ENCODE results near the gene MYO5C. TPM values are rescaled to one million over a fixed set of nuclear protein-coding genes. Genes with fewer than 3 reads are reported as not detected.

The MYO5C gene
- total and polyA plus RNA-seq, 3 donors from 2014 or later, result 9.3 to 47.6 (median 40.0) TPM

DNA sequence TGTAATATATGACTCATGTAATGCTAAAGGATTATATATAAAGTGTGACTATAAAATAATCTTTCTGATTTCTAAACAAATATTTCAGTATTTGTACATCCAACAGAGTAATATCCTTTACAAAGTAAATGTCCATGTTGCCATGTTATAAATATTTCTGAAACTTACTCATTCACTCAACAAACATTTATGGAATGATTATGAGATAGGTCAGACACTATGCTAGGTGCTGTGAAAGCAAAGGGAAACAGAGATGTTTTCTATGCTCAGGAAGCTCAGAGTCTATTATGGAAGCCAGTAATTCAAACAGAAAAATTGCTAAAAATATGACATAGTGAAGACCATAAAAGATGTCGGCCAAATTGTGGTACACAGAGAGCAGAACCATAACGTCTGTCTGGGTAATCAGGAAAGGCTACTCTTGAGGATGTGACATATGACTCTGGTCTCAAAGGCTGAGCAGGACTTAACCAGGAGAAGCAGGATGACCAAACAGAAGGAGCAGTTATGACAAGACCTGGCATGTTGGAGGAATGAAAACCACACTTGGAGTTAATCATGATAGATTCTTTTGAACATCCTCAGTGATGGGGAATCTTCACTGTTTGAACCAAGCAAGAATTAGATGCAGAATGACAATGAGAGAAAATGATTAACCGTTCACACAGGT, 39.0 kb upstream of the MYO5C start:
- intact Hi-C loops (cut with DNase I; ENCODE audit: low total_unique reads), result no loop called here
- 89 to 93% methylated on average over 3 of the region's 3 CpGs for WGBS, 2 donors
- no peaks in the 10 kb centered on the region for H3K9me3 ChIP-seq
- H3K27ac ChIP-seq, result no peak overlapping the region
- no peaks in the 10 kb centered on the region for H3K27me3 ChIP-seq
- DNase-seq, result no peak
- H3K4me1 ChIP-seq, result no peaks in the 10 kb centered on the region
- H3K36me3 ChIP-seq (ENCODE audit: low read depth, missing control alignments), result no peaks in the 10 kb centered on the region
- no peak overlapping the region for H3K4me3 ChIP-seq
- TF ChIP-seq, protein P1, sequence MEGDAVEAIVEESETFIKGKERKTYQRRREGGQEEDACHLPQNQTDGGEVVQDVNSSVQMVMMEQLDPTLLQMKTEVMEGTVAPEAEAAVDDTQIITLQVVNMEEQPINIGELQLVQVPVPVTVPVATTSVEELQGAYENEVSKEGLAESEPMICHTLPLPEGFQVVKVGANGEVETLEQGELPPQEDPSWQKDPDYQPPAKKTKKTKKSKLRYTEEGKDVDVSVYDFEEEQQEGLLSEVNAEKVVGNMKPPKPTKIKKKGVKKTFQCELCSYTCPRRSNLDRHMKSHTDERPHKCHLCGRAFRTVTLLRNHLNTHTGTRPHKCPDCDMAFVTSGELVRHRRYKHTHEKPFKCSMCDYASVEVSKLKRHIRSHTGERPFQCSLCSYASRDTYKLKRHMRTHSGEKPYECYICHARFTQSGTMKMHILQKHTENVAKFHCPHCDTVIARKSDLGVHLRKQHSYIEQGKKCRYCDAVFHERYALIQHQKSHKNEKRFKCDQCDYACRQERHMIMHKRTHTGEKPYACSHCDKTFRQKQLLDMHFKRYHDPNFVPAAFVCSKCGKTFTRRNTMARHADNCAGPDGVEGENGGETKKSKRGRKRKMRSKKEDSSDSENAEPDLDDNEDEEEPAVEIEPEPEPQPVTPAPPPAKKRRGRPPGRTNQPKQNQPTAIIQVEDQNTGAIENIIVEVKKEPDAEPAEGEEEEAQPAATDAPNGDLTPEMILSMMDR (IDR thresholded peaks at IDR 0.05), result no peak
- TF ChIP-seq POLR2A (IDR thresholded peaks at IDR 0.05), result no peak

DNA sequence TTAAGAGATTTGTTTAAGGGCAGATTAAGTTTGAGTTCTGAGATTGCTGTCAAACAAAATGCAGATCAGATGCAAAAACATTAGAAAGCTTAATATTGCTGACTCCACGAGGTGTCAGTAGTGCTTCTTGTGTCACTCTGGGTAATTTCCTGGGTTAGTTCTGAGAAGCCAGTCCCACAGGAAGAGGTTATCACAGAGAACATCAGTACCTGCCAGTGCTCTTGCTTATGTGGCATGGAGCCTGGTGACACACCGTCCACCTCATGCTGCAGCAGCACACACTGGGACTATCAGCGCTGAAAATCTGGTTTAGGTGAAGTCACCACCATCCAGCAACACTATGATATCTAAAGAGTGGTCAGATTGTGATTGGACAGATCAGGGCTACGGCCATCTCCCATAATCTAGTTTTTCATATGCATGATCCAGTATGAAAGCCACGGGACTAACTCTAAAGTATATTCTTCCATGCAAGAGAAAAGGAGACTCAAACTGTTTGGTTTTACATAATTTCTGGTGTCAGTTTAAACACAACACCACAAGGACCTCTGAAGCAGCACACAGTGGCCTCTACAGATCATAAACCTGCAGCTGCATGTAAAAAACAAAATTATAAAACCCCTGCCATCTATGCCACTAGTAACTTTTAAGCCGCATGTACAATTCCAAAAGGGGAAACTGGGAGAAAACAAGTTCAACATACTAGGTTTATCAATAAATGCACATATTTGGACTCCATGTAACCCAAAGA, 36.1 kb upstream of the MYO5C start:
- Histone ChIP-seq H3K36me3 (ENCODE audit: low read depth, missing control alignments) (no peaks in the 10 kb centered on the region), H3K9me3 (no peaks in the 10 kb centered on the region), H3K4me3 (no peak overlapping the region), H3K27me3 (no peaks in the 10 kb centered on the region), H3K27ac (no peak overlapping the region), H3K4me1 (no peaks in the 10 kb centered on the region)
- intact Hi-C loops (cut with DNase I; ENCODE audit: low total_unique reads), result no loop called here
- no peak for DNase-seq
- 67 to 78% methylated on average over 6 of the region's 6 CpGs for WGBS, 2 donors
- TF ChIP-seq, protein P1 (IDR thresholded peaks at IDR 0.05), result peak in 2 of 3 experiments; percentile 7 to 12
- no peak for TF ChIP-seq POLR2A (IDR thresholded peaks at IDR 0.05)

DNA sequence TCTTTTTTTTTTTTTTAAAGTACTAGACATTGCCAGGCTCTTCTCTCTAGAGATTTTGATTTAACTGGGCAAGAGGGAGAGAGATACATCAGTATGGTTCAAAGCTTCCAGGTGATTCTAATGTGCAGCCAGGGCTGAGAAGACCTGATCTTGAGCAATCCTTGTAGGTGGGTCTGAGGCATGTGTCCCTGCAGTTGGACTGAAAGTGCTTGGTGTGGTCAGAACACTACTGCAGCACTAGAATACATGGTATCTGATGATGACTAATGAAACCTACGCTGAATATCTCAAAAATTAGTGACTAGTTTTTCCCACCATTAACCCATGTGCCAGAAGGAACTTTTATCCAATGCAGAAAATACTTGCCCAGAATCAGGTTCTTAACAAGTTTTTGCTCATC, 34.4 kb upstream of the MYO5C start:
- H3K36me3 ChIP-seq (ENCODE audit: low read depth, missing control alignments), result no peaks in the 10 kb centered on the region
- no peaks in the 10 kb centered on the region for H3K27me3 ChIP-seq
- no peaks in the 10 kb centered on the region for H3K9me3 ChIP-seq
- 84 to 93% methylated on average over 1 of the region's 1 CpG for WGBS, 2 donors
- no peaks in the 10 kb centered on the region for H3K4me1 ChIP-seq
- TF ChIP-seq, protein P1 (IDR thresholded peaks at IDR 0.05), result no peak
- TF ChIP-seq POLR2A (IDR thresholded peaks at IDR 0.05), result no peak
- DNase-seq, result no peak
- H3K27ac ChIP-seq, result no peak overlapping the region
- no peak overlapping the region for H3K4me3 ChIP-seq
- intact Hi-C loops (cut with DNase I; ENCODE audit: low total_unique reads), result no loop called here

DNA sequence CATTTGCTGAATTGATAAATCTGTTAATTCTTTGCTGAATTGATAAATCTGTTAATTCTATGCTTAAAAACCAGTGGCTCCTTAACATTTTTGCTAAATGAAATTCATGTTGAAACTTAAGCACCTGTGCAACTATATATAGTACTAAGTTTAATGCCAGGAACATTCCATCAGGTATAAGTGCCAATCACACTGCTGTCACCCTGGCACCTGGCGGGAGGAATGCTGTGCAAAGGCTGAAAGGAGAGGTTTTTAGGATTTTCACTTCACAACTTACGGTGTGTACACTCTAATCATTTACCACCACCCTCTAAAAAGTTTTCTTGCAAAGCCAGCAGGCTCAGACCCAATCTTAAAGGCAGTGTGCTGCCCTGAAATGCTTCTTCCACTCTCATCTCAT, 33.5 kb upstream of the MYO5C start:
- Histone ChIP-seq H3K4me1 (no peaks in the 10 kb centered on the region), H3K36me3 (ENCODE audit: low read depth, missing control alignments) (no peaks in the 10 kb centered on the region), H3K27ac (no peak overlapping the region), H3K27me3 (no peaks in the 10 kb centered on the region), H3K9me3 (no peaks in the 10 kb centered on the region), H3K4me3 (no peak overlapping the region)
- DNase-seq, result no peak
- WGBS, 2 donors, result 86 to 96% methylated on average over 2 of the region's 2 CpGs
- intact Hi-C loops (cut with DNase I; ENCODE audit: low total_unique reads), result no loop called here
- no peak for TF ChIP-seq POLR2A (IDR thresholded peaks at IDR 0.05)

DNA sequence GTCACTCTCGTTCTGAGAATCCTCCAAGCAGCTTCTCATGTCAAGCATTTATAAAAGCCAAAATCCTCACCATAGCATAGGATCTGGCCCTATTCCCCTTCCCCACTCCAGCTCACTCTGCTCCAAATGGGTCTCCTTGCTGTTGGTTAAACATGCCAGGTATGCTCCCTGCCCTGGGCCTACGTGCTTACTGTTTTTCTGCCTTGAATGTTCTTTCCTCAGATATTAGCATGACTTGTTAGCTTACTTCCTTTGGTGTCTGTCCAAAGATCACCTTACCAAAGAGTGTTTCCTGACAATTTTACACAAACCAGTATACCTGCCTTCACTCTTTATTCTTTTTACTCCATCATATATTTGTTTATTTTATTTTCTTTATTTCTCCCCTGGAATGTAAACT, 33.1 kb upstream of the MYO5C start:
- no peaks in the 10 kb centered on the region for H3K36me3 ChIP-seq (ENCODE audit: low read depth, missing control alignments)
- intact Hi-C loops (cut with DNase I; ENCODE audit: low total_unique reads), result no loop called here

More for the DNA sequence above, 33.1 kb upstream of the MYO5C start:
- no peak for TF ChIP-seq POLR2A (IDR thresholded peaks at IDR 0.05)
- TF ChIP-seq, protein P1 (IDR thresholded peaks at IDR 0.05), result no peak
- Histone ChIP-seq H3K4me3 (no peak overlapping the region), H3K27me3 (no peaks in the 10 kb centered on the region), H3K4me1 (no peaks in the 10 kb centered on the region), H3K27ac (no peak overlapping the region), H3K9me3 (no peaks in the 10 kb centered on the region)
- WGBS, 2 donors, result 89 to 90% methylated on average over 2 of the region's 2 CpGs
- no peak for DNase-seq

All from testis (tissue), 3 donors.